Activated CD4-positive, alpha-beta memory T cell treated with anti-CD3 and anti-CD28 coated beads for 36 hours (primary cell): ENCODE data around the gene BCAN. TPM values are rescaled to one million over a fixed set of nuclear protein-coding genes. Genes with fewer than 3 reads are reported as not detected.
A peak's percentile ranks its signal among the peaks of the same experiment; 100 is the strongest.

ENCODE experiments used
- CTCF ChIA-PET: fragments of 350-600 bp; sonication (Branson Sonifier 250); formaldehyde crosslinking; loops from one replicate; lab custom pipeline; 2021; ENCODE audit warnings: antibody characterized with exemption, inconsistent platforms; lab: Charles Lee
- POLR2A ChIA-PET: fragments of 350-600 bp; sonication (Branson Sonifier 250); formaldehyde crosslinking; loops from one replicate; lab custom pipeline; 2021; ENCODE audit warnings: antibody characterized with exemption; lab: Charles Lee
- DNase-seq: peaks from one replicate; pipeline ENCODE4 v3.0.0-alpha.2; 2020
- H3K27ac Mint-ChIP-seq: one replicate; pipeline ENCODE4 v1.8.0; 2021; ENCODE audit warnings: mixed read lengths
- H3K27me3 Mint-ChIP-seq: one replicate; pipeline ENCODE4 v1.8.0; 2021; ENCODE audit warnings: mixed read lengths
- H3K36me3 Mint-ChIP-seq: one replicate; pipeline ENCODE4 v1.8.0; 2021; ENCODE audit warnings: mixed read lengths
- H3K4me1 Mint-ChIP-seq: one replicate; pipeline ENCODE4 v1.8.0; 2021; ENCODE audit warnings: low read depth, mixed read lengths
- H3K4me3 Mint-ChIP-seq: one replicate; pipeline ENCODE4 v1.8.0; 2021; ENCODE audit warnings: mild to moderate bottlenecking, mixed read lengths
- H3K9me3 Mint-ChIP-seq: one replicate; pipeline ENCODE4 v1.8.0; 2021; ENCODE audit warnings: mixed read lengths
- intact Hi-C: fragments of 100-400 bp; cut with micrococcal nuclease; formaldehyde crosslinking; loops from one replicate; pipeline ENCODE4 v1.15.1; 2023
- total RNA-seq, 2 experiments: library from RNA; stranded (reverse); gene quantifications; one replicate each; pipeline ENCODE4 v1.2.3, GENCODE V29; 2021

BCAN gene
- total RNA-seq, 2 experiments from 2014 or later: not detected

DNA sequence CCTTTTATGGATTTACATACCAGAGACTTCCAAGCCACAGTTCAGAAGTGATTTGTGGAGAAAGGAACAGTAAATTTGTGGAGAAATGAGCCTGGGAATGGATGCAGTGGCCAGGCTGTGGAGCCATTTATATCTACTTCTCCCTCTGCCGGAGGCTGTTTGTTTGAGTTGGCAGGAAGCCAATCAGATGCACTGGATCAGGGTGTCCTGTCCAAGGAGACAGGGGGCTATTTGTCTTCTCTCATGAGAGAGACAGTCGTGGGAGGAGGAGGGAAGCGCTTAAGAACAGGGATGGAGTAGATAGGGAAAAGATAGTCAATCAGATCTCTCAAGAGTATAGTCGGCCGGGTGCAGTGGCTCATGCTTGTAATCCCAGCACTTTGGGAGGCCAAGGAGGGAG, 25.5 kb upstream of the BCAN start:
- no peak overlapping the region for H3K27ac Mint-ChIP-seq
- H3K4me3 Mint-ChIP-seq: no peak overlapping the region
- no peaks in the 10 kb centered on the region for H3K9me3 Mint-ChIP-seq
- no peaks in the 10 kb centered on the region for H3K4me1 Mint-ChIP-seq
- ChIA-PET POLR2A (no interaction called here), CTCF (interaction anchor here (1.0 to 3.9 kb wide), 4 partner anchors 8 to 35 kb away, joined by 3 to 15 read pairs (median 4); no protein-coding TSS in a partner anchor)
- no peak for DNase-seq
- H3K27me3 Mint-ChIP-seq: peaks cover 37% of the 10 kb centered on the region
- intact Hi-C loops: no loop called here
- H3K36me3 Mint-ChIP-seq: no peaks in the 10 kb centered on the region

DNA sequence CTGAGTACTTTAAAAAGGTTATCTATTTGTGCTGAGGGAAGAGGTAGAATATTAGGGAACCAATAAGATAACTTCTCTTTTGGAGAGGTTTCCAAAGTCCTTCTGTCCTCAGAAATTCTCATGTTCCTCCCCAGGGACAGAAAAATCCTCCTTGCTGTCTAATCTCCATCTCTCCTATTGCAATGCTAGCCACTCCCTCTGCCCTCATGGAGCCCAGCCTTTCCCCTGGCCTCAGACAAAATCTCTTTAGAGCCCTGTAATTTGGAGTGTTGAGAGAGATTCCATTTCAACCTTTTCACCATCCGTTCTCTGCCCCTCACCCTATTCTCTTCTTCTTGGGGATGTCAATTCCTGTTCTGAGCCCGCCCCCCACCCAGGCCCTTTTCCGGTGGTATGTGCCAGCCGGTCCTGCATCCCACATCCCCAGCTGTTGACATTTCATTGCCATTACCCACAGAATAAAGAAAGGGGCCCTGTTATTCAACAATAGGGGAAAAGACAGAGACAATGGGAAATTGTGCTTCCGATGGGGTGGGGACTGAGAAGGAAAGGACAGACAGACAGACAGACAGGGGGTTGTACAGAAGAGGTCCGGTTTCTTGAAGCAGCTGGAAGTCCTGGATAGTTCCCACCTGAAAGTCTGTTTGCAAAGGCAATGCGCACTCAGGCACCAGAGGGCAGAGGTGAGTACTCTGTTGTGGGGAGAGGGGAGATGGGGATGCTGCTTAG, 22.9 kb upstream of the BCAN start, which contains the start of gene HAPLN2:
Gene HAPLN2 (plus strand): TSS at position 563 of the 729 bp plus-strand sequence. CDS start 4,076 bp downstream, outside the sequence.
- DNase-seq: peak; percentile 29
- CTCF ChIA-PET: interaction anchor here (0.7 to 3.9 kb wide), 10 partner anchors 8 to 233 kb away, joined by 3 to 15 read pairs (median 4); partner anchors contain the start of genes CRABP2 and IQGAP3
- H3K4me3 Mint-ChIP-seq: no peak within 1 kb of the TSS
- H3K36me3 Mint-ChIP-seq: no peaks in the 10 kb centered on the region
- no peak within 1 kb of the TSS for H3K27ac Mint-ChIP-seq
- POLR2A ChIA-PET: no interaction called here
- no peaks in the 10 kb centered on the region for H3K9me3 Mint-ChIP-seq
- H3K27me3 Mint-ChIP-seq: peaks cover 42% of the 10 kb centered on the region
- H3K4me1 Mint-ChIP-seq: peaks cover 1% of the 10 kb centered on the region
- intact Hi-C loops: no loop called here

DNA sequence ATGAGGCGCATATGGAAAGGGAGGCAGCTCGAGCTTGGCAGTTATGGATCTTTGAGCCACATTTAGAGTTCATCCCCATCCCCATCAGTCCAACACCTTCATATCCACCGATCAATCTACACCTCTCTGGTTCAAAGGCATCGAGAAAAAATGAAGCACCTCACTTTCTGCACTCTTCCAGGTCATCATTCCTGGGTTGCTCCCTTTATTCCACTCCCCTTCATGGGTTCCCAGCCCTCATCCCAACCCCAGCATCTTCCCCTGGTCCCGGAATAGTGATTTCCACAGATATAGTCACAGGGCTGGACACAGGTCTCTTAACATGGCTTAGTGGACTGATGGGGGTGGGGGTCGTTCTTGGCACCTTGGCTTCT, 22.3 kb upstream of the BCAN start:
- no peak for DNase-seq
- Mint-ChIP-seq H3K27ac (no peak overlapping the region), H3K27me3 (peaks cover 45% of the 10 kb centered on the region), H3K9me3 (no peaks in the 10 kb centered on the region), H3K4me1 (peaks cover 4% of the 10 kb centered on the region), H3K4me3 (no peak overlapping the region), H3K36me3 (no peaks in the 10 kb centered on the region)
- CTCF ChIA-PET: interaction anchor here (0.7 to 3.9 kb wide), 14 partner anchors 8 to 234 kb away, joined by 3 to 15 read pairs (median 4); partner anchors contain the start of genes CRABP2 and IQGAP3
- POLR2A ChIA-PET: no interaction called here
- intact Hi-C loops: no loop called here

DNA sequence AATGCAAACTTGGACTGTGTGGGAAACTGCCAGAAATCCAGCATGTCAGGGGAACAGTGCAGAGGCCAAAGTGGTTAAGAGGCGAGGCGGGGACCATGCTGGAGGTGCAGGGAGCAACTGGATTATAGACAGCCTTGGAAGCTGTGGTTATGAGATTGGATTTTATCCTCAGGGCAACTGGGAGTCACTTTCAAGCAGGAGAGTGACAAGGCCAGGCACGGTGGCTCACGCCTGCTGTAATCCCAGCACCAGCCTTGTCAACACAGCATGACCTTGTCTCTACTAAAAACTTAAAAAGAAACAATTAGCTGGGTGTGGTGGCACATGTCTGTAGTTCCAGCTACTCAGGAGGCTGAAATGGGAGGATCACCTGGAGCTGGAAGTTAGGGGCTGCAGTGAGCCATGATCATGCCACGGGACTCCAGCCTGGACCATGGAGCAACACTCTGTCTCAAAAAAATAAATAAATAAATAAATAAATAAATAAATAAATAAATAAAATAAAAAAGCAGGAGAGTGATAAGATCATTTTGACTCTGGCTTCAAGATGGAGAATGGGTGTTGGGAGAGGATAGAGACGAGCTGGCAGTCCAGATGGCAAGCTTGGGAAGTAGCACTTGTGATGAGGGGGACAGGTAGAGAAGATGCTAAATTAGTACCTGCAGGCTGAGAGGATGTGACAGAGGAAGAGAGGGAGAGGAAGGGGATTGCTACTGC, 19.2 kb upstream of the BCAN start:
- Mint-ChIP-seq H3K4me1 (peaks cover 10% of the 10 kb centered on the region), H3K4me3 (peak overlapping the region; percentile 41), H3K27me3 (peaks cover 53% of the 10 kb centered on the region), H3K27ac (no peak overlapping the region), H3K9me3 (no peaks in the 10 kb centered on the region), H3K36me3 (no peaks in the 10 kb centered on the region)
- ChIA-PET CTCF (interaction anchor here (1.2 to 9.6 kb wide), 9 partner anchors 10 to 305 kb away, joined by 3 to 209 read pairs (median 19); partner anchors contain the start of genes BCAN and CRABP2), POLR2A (no interaction called here)
- no peak for DNase-seq
- intact Hi-C loops: no loop called here

DNA sequence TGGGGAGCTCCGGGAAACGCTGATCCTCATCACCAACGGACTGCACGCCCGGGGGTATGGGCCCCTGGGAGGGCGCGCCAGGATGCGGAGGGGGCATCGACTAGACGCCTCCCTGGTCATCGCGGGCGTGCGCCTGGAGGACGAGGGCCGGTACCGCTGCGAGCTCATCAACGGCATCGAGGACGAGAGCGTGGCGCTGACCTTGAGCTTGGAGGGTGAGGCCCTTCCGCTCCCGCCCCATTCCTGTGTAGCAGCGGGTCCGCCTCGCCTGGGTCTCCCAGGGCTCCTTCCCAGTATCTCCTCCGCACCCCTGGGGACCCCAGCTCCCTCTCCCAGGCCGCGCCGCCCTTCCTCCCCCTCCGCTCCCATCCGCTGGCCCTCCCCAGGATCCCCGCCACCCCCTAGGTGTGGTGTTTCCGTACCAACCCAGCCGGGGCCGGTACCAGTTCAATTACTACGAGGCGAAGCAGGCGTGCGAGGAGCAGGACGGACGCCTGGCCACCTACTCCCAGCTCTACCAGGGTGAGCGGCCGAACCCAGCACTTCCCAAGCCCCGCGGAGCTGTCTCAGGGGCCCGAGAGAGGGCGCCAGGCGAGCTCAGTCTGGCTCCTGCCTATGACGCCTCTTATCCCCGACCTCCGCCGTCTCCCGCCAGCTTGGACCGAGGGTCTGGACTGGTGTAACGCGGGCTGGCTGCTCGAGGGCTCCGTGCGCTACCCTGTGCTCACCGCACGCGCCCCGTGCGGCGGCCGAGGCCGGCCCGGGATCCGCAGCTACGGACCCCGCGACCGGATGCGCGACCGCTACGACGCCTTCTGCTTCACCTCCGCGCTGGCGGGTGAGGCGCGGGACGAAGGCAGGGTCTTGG, 17.7 kb upstream of the BCAN start:
- H3K9me3 Mint-ChIP-seq: no peaks in the 10 kb centered on the region
- ChIA-PET POLR2A (no interaction called here), CTCF (interaction anchor here (0.6 to 9.6 kb wide), 37 partner anchors 11 to 238 kb away, joined by 3 to 209 read pairs (median 5); partner anchors contain the start of genes BCAN, CRABP2, GPATCH4 and HDGF)
- DNase-seq: peak; percentile 55
- H3K27me3 Mint-ChIP-seq: peaks cover 54% of the 10 kb centered on the region
- intact Hi-C loops: loop anchor here (1.0 kb wide), 1 partner anchor 15 kb away; no protein-coding TSS in a partner anchor
- no peaks in the 10 kb centered on the region for H3K36me3 Mint-ChIP-seq
- peaks cover 10% of the 10 kb centered on the region for H3K4me1 Mint-ChIP-seq
- no peak overlapping the region for H3K27ac Mint-ChIP-seq
- peak overlapping the region; percentile 45 for H3K4me3 Mint-ChIP-seq

DNA sequence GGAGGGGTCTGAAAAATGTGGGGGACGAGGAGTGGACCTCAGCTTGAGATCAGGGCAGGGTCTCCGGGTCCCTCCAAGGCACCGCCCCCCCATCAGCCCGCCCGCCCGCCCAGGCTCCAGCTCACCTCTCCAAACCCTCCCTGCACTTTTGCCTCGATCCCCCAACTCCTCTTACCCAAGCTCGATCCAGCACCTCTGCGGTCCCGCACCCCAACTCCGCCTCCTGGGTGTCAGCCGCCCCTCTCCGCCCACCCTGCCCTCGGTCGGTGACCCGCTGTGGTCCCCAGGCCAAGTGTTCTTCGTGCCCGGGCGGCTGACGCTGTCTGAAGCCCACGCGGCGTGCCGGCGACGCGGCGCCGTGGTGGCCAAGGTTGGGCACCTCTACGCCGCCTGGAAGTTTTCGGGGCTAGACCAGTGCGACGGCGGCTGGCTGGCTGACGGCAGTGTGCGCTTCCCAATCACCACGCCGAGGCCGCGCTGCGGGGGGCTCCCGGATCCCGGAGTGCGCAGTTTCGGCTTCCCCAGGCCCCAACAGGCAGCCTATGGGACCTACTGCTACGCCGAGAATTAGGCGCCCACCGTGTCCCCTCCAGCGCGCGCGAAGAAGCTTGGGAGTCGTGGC, 17.0 kb upstream of the BCAN start:
- peaks cover 49% of the 10 kb centered on the region for H3K27me3 Mint-ChIP-seq
- H3K36me3 Mint-ChIP-seq: no peaks in the 10 kb centered on the region
- intact Hi-C loops: loop anchor here (1.0 kb wide), 1 partner anchor 16 kb away; no protein-coding TSS in a partner anchor
- no peak overlapping the region for H3K27ac Mint-ChIP-seq
- ChIA-PET CTCF (interaction anchor here (0.5 to 9.6 kb wide), 37 partner anchors 12 to 266 kb away, joined by 3 to 209 read pairs (median 5); partner anchors contain the start of genes BCAN, CRABP2, GPATCH4 and HDGF), POLR2A (no interaction called here)
- H3K9me3 Mint-ChIP-seq: no peaks in the 10 kb centered on the region
- DNase-seq: no peak
- H3K4me3 Mint-ChIP-seq: peak overlapping the region; percentile 5
- peaks cover 10% of the 10 kb centered on the region for H3K4me1 Mint-ChIP-seq

DNA sequence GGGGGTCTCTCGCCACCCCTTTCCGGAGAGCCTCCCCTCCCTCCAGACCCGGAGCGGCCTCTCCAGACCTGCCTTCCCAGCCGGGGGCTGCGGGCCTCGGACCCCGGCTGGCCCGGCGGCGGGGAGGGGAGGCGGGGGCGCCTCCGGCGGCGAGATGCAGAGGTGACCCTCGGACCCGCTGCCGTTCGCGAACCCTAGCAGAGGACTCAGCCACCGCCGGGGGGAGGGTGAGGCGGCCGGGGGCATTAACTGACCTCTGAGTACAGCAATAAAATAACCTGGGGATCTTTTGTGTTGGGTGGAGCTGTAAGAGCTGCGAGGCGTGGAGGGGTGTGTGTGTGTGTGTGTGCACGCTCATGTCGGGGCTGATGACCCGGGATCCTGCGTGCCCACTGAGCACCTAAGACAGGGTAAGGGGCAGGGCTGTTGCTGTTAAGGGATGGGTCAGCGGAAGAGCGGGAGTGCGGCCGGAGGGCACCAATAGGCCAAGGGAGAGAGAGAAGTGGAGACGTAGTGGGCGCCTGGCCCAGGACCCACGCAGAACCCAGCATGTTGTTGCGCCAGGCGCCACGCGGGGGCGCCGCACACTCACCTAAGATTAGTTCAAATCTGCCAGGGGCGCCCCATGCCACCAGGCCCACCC, 16.4 kb upstream of the BCAN start:
- peaks cover 10% of the 10 kb centered on the region for H3K4me1 Mint-ChIP-seq
- no peaks in the 10 kb centered on the region for H3K9me3 Mint-ChIP-seq
- H3K27ac Mint-ChIP-seq: no peak overlapping the region
- H3K36me3 Mint-ChIP-seq: no peaks in the 10 kb centered on the region
- peak; percentile 64 for DNase-seq
- H3K27me3 Mint-ChIP-seq: peaks cover 46% of the 10 kb centered on the region
- intact Hi-C loops: no loop called here
- peak overlapping the region; percentile 48 for H3K4me3 Mint-ChIP-seq
- CTCF ChIA-PET: interaction anchor here (0.5 to 9.6 kb wide), 19 partner anchors 12 to 266 kb away, joined by 3 to 209 read pairs (median 9); partner anchors contain the start of genes BCAN, HDGF, MEF2D and NAXE
- POLR2A ChIA-PET: no interaction called here

DNA sequence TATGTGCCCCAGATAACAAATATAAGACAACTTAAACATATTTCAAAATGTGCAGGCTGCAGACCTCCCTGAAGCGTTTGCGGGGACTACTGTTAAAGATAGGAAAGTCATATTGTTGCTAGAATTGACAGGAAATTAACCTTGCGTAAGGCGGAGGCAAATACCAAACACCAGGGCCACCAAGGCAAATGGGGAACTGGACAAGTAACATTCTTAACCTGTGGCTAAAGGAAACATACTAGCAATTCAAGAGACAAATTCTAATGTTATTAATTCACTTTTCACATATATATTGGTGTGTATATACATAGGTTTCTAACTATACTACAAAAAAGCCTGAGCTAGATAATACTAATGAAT, 15.9 kb upstream of the BCAN start:
- Mint-ChIP-seq H3K36me3 (no peaks in the 10 kb centered on the region), H3K4me3 (peak overlapping the region; percentile 48), H3K27me3 (peaks cover 47% of the 10 kb centered on the region), H3K27ac (no peak overlapping the region), H3K9me3 (no peaks in the 10 kb centered on the region), H3K4me1 (peaks cover 10% of the 10 kb centered on the region)
- intact Hi-C loops: no loop called here
- ChIA-PET POLR2A (no interaction called here), CTCF (interaction anchor here (0.9 to 9.6 kb wide), 19 partner anchors 8 to 265 kb away, joined by 3 to 209 read pairs (median 12); partner anchors contain the start of genes BCAN, HAPLN2, ISG20L2 and METTL25B)
- DNase-seq: no peak

DNA sequence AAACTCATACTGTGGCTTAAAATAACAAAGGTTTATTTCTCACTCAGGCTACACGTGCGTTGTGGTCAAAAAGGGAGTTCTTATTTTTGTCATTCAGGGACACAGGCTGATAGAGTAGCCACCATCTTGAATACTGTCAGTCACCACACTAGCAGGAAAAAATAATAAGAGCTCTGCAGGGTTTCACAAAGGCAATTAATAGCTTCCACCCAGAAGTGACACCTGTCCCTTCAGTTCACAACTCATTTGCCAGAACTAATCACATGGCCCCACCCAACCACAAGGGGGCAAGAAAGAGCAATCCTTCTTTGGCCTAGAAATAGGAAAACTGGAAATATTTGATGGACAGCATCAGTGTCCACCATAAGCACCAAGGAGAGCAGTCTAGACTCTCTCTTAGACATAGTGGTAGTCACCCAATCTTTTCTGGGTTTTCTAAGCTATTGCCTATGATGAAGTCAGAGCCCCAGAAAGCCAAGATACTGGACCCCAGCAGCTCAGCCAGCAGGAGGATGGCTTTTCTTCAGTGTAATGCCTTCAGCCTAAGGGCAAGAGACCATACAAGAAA, 14.5 kb upstream of the BCAN start:
- ChIA-PET CTCF (interaction anchor here (0.6 to 9.6 kb wide), 30 partner anchors 9 to 905 kb away, joined by 3 to 209 read pairs (median 5); partner anchors contain the start of genes BCAN, CRABP2, HAPLN2 and ISG20L2), POLR2A (no interaction called here)
- H3K4me3 Mint-ChIP-seq: no peak overlapping the region
- no peaks in the 10 kb centered on the region for H3K36me3 Mint-ChIP-seq
- peaks cover 51% of the 10 kb centered on the region for H3K27me3 Mint-ChIP-seq
- intact Hi-C loops: loop anchor here (1.0 kb wide), 2 partner anchors 30 to 51 kb away; no protein-coding TSS in a partner anchor
- DNase-seq: peak; percentile 49
- peaks cover 10% of the 10 kb centered on the region for H3K4me1 Mint-ChIP-seq
- no peaks in the 10 kb centered on the region for H3K9me3 Mint-ChIP-seq
- H3K27ac Mint-ChIP-seq: no peak overlapping the region

DNA sequence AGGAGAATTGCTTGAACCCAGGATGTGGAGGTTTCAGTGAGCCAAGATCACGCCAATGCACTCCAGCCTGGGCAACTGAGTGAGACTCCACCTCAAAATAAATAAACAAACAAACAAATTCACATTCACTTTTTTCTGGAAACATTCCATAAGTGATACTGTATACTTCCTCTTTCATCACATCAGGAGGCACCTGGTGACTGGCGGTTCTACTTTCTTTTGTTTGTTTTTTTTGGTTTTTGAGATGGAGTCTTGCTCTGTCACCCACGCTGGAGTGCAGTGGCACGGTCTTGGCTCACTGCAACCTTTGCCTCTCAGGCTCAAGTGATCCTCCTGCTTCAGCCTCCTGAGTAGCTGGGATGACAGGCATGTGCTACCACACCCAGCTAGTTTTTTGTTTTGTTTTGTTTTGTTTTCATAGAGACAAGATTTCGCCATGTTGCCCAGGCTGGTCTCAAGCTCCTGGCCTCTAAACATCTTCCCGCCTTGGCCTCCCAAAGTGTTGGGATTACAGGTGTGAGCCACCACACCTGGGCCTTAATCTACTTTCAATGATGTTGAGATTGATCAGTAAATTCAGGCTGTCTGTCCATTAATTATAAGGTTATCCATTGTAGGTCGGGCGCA, 12.0 kb upstream of the BCAN start:
- ChIA-PET POLR2A (no interaction called here), CTCF (interaction anchor here (1.2 to 9.6 kb wide), 3 partner anchors 10 to 43 kb away, joined by 4 to 209 read pairs (median 4); no protein-coding TSS in a partner anchor)
- Mint-ChIP-seq H3K36me3 (no peaks in the 10 kb centered on the region), H3K4me3 (no peak overlapping the region), H3K9me3 (no peaks in the 10 kb centered on the region), H3K27me3 (peaks cover 45% of the 10 kb centered on the region), H3K27ac (no peak overlapping the region), H3K4me1 (peaks cover 6% of the 10 kb centered on the region)
- intact Hi-C loops: no loop called here
- DNase-seq: no peak
